Thyroid gland (tissue), 4 donors: ENCODE measurements around the gene STAMBPL1. TPM values are rescaled to one million over a fixed set of nuclear protein-coding genes. Genes with fewer than 3 reads are reported as not detected.

ENCODE experiments used
- DNase-seq, 2 donors: peaks; one replicate each; pipeline ENCODE4 v3.0.0-alpha.2; 2019
- H3K27ac ChIP-seq, 3 donors: fragments of 200-600 bp; sonication (generic); 1 replicate in 2 of 3; 2 replicates in 1 of 3; pipeline ENCODE4 v1.5.1; 2016 to 2019; ENCODE audit warnings: mild to moderate bottlenecking in 1 of 3, moderate library complexity in 1 of 3
- H3K27me3 ChIP-seq: fragments of 200-600 bp; sonication (generic); one replicate; pipeline ENCODE4 v1.5.1; 2019
- H3K36me3 ChIP-seq, 2 donors: fragments of 200-600 bp; sonication (generic); one replicate each; pipeline ENCODE4 v1.5.1; 2016 to 2019
- H3K4me1 ChIP-seq, 2 donors: fragments of 200-600 bp; sonication (generic); one replicate each; pipeline ENCODE4 v1.5.1; 2017 to 2019
- H3K4me3 ChIP-seq, 3 donors: fragments of 200-600 bp; sonication (generic); replicated peaks in 1 of 3; 1 replicate in 2 of 3; 2 replicates in 1 of 3; pipeline ENCODE4 v1.5.1; 2016; ENCODE audit warnings: mild to moderate bottlenecking in 1 of 3
- H3K9me3 ChIP-seq: fragments of 200-600 bp; sonication (generic); one replicate; pipeline ENCODE4 v1.5.1; 2017
- CTCF ChIP-seq, 6 experiments: fragments of 200-600 bp in 3 of 6; fragments of 450-650 bp in 3 of 6; sonication (generic) in 3 of 6; IDR thresholded peaks; one replicate each; pipeline ENCODE4 v1.5.1; 2016 to 2019; ENCODE audit warnings: antibody characterized with exemption in 6 of 6, mild to moderate bottlenecking in 2 of 6, inconsistent platforms in 1 of 6, moderate library complexity in 1 of 6
- POLR2A ChIP-seq, 2 donors: fragments of 450-650 bp; IDR thresholded peaks; one replicate each; pipeline ENCODE4 v1.6.1; 2017; ENCODE audit warnings: antibody characterized with exemption in 2 of 2, mild to moderate bottlenecking in 2 of 2, moderate library complexity in 1 of 2
- WGBS, 2 donors: methylation state at CpG; one replicate each; pipeline ENCODE4 v1.1.5; 2017; 5-methylcytosine and 5-hydroxymethylcytosine counted together
- intact Hi-C: fragments of 100-400 bp; cut with DNase I; formaldehyde crosslinking; loops from one replicate; pipeline ENCODE4 v1.15.1; 2023
- total RNA-seq, 4 donors: library from RNA; depleted of rRNA; stranded (reverse); fragments of >200 nt; gene quantifications; one replicate each; pipeline ENCODE4 v1.2.3, GENCODE V29; 2016

STAMBPL1 gene
- total RNA-seq, 4 donors from 2014 or later = 0.63 to 6.2 (median 5.7) TPM

GRCh38 chr10:88960802-88961201 lies 80.8 kb downstream of the STAMBPL1 start:
- TF ChIP-seq POLR2A (IDR thresholded peaks at IDR 0.05) (no peak), CTCF (IDR thresholded peaks at IDR 0.05) (no peak)
- H3K27me3 ChIP-seq = no peaks in the 10 kb centered on the region
- WGBS, 2 donors = 94 to 97% methylated on average over 1 of the region's 1 CpG
- no peak overlapping the region for H3K4me3 ChIP-seq
- H3K9me3 ChIP-seq = no peaks in the 10 kb centered on the region
- intact Hi-C loops = no loop called here
- H3K4me1 ChIP-seq = no peaks in the 10 kb centered on the region
- H3K36me3 ChIP-seq = no peaks in the 10 kb centered on the region
- H3K27ac ChIP-seq = no peak overlapping the region
- no peak for DNase-seq

- intact Hi-C loops = no loop called here
- no peak overlapping the region for H3K27ac ChIP-seq
Measured at GRCh38 chr10:88961266-88961665, 81.2 kb downstream of the STAMBPL1 start.

GRCh38 chr10:88962336-88962735 lies 82.3 kb downstream of the STAMBPL1 start:
- no peaks in the 10 kb centered on the region for H3K27me3 ChIP-seq
- H3K36me3 ChIP-seq = no peaks in the 10 kb centered on the region
- H3K27ac ChIP-seq = no peak overlapping the region
- no peaks in the 10 kb centered on the region for H3K4me1 ChIP-seq
- WGBS, 2 donors = 78 to 88% methylated on average over 2 of the region's 2 CpGs
- no peak overlapping the region for H3K4me3 ChIP-seq
- intact Hi-C loops = no loop called here
- no peak for DNase-seq
- no peaks in the 10 kb centered on the region for H3K9me3 ChIP-seq
- TF ChIP-seq CTCF (IDR thresholded peaks at IDR 0.05) (no peak), POLR2A (IDR thresholded peaks at IDR 0.05) (no peak)

More at GRCh38 chr10:88961266-88961665, 81.2 kb downstream of the STAMBPL1 start:
- Histone ChIP-seq H3K4me1 (no peaks in the 10 kb centered on the region), H3K36me3 (no peaks in the 10 kb centered on the region), H3K4me3 (no peak overlapping the region), H3K27me3 (no peaks in the 10 kb centered on the region), H3K9me3 (no peaks in the 10 kb centered on the region)
- TF ChIP-seq POLR2A (IDR thresholded peaks at IDR 0.05) (no peak), CTCF (IDR thresholded peaks at IDR 0.05) (no peak)
- no peak for DNase-seq

- no peaks in the 10 kb centered on the region for H3K36me3 ChIP-seq
- intact Hi-C loops = no loop called here
- no peak for TF ChIP-seq POLR2A (IDR thresholded peaks at IDR 0.05)
- TF ChIP-seq CTCF (IDR thresholded peaks at IDR 0.05) = no peak
- H3K27me3 ChIP-seq = no peaks in the 10 kb centered on the region
- no peak for DNase-seq
- WGBS, 2 donors = 91 to 98% methylated on average over 2 of the region's 2 CpGs
- H3K4me3 ChIP-seq = no peak overlapping the region
- no peaks in the 10 kb centered on the region for H3K9me3 ChIP-seq
- H3K4me1 ChIP-seq = peaks cover 0 to 2% of the 10 kb centered on the region in 2 donors
- no peak overlapping the region for H3K27ac ChIP-seq
Measured at GRCh38 chr10:88963318-88963717, 83.3 kb downstream of the STAMBPL1 start.

- intact Hi-C loops = no loop called here
- TF ChIP-seq POLR2A (IDR thresholded peaks at IDR 0.05) = no peak
- no peak for TF ChIP-seq CTCF (IDR thresholded peaks at IDR 0.05)
- Histone ChIP-seq H3K9me3 (no peaks in the 10 kb centered on the region), H3K4me1 (peaks cover 0 to 9% of the 10 kb centered on the region in 2 donors), H3K36me3 (no peaks in the 10 kb centered on the region), H3K27ac (no peak overlapping the region), H3K27me3 (no peaks in the 10 kb centered on the region), H3K4me3 (no peak overlapping the region)
- no peak for DNase-seq
- WGBS, 2 donors = 77 to 87% methylated on average over 1 of the region's 1 CpG
Measured at GRCh38 chr10:88964360-88964759, 84.3 kb downstream of the STAMBPL1 start.
